GM18873 (cell line): Measurements from ENCODE around the gene NATD1.
A peak's percentile ranks its signal among the peaks of the same experiment; 100 is the strongest.

ENCODE experiments used
- ATAC-seq: cut with Tn5 transposase; IDR thresholded peaks from one replicate; pipeline ENCODE4 v1.9.1; 2021; ENCODE audit warnings: mild to moderate bottlenecking, moderate library complexity, moderate number of reproducible peaks; ENCODE audit not compliant: unreplicated experiment, low FRiP score

Gene NATD1

GRCh38 chr17:21218831-21219380 is 34.3 kb downstream of the NATD1 start:
- ATAC-seq = no peak

GRCh38 chr17:21218101-21218500 is 35.1 kb downstream of the NATD1 start:
- ATAC-seq = no peak

- ATAC-seq = no peak
Measured at GRCh38 chr17:21217346-21217745, 35.9 kb downstream of the NATD1 start.

GRCh38 chr17:21215935-21216334 is 37.3 kb downstream of the NATD1 start:
- no peak for ATAC-seq

- no peak for ATAC-seq
Measured at GRCh38 chr17:21214777-21215541, 38.3 kb downstream of the NATD1 start.

- ATAC-seq = peak; percentile 80
Measured at GRCh38 chr17:21214015-21214776, 39.0 kb downstream of the NATD1 start, which contains the start of gene TMEM11. TMEM11 (minus strand) TSS chr17:21214161; CDS start chr17:21214152, 9 bp downstream.

- ATAC-seq = peak; percentile 27
Measured at GRCh38 chr17:21213638-21214014, 39.6 kb downstream of the NATD1 start.

GRCh38 chr17:21212826-21213637 is 40.2 kb downstream of the NATD1 start:
- ATAC-seq = no peak

- ATAC-seq = no peak
Measured at GRCh38 chr17:21211825-21212479, 41.3 kb downstream of the NATD1 start.

- no peak for ATAC-seq
Measured at GRCh38 chr17:21210411-21211076, 42.7 kb downstream of the NATD1 start.

- ATAC-seq = no peak
Measured at GRCh38 chr17:21209511-21210175, 43.6 kb downstream of the NATD1 start.

GRCh38 chr17:21208352-21208751 is 44.9 kb downstream of the NATD1 start:
- ATAC-seq = no peak

- ATAC-seq = no peak
Measured at GRCh38 chr17:21204935-21205334, 48.3 kb downstream of the NATD1 start.

- ATAC-seq = no peak
Measured at GRCh38 chr17:21202512-21202911, 50.7 kb downstream of the NATD1 start.

- no peak for ATAC-seq
Measured at GRCh38 chr17:21201874-21202273, 51.3 kb downstream of the NATD1 start.

- no peak for ATAC-seq
Measured at GRCh38 chr17:21201298-21201595, 52.0 kb downstream of the NATD1 start.

- no peak for ATAC-seq
Measured at GRCh38 chr17:21200590-21201297, 52.5 kb downstream of the NATD1 start.

GRCh38 chr17:21199856-21200255 is 53.4 kb downstream of the NATD1 start:
- no peak for ATAC-seq

GRCh38 chr17:21199311-21199710 is 53.9 kb downstream of the NATD1 start:
- no peak for ATAC-seq
